GM13977 (cell line): Measurements from ENCODE around the gene MRRF.

Experiments used
- DNase-seq: peaks from one replicate; pipeline ENCODE4 v3.0.0; 2012; ENCODE audit warnings: low spot score
- in situ Hi-C: fragments of 300-500 bp; cut with MboI; formaldehyde crosslinking; loops from one replicate; pipeline ENCODE4 v1.12.0; 2022; ENCODE audit warnings: low sequenced_read_pairs, low pct_unique_long_range_greater_than_20kb, mixed read lengths, inconsistent platforms; ENCODE audit not compliant: unreplicated experiment
- TF ChIP-seq, protein P1 (sequence below): IDR thresholded peaks from 2 replicates; pipeline ENCODE4 v1.5.1; 2012; ENCODE audit warnings: mild to moderate bottlenecking, control low read depth; ENCODE audit not compliant: insufficient read depth; ENCODE audit errors: extremely low read depth, missing control alignments

Gene MRRF

DNA sequence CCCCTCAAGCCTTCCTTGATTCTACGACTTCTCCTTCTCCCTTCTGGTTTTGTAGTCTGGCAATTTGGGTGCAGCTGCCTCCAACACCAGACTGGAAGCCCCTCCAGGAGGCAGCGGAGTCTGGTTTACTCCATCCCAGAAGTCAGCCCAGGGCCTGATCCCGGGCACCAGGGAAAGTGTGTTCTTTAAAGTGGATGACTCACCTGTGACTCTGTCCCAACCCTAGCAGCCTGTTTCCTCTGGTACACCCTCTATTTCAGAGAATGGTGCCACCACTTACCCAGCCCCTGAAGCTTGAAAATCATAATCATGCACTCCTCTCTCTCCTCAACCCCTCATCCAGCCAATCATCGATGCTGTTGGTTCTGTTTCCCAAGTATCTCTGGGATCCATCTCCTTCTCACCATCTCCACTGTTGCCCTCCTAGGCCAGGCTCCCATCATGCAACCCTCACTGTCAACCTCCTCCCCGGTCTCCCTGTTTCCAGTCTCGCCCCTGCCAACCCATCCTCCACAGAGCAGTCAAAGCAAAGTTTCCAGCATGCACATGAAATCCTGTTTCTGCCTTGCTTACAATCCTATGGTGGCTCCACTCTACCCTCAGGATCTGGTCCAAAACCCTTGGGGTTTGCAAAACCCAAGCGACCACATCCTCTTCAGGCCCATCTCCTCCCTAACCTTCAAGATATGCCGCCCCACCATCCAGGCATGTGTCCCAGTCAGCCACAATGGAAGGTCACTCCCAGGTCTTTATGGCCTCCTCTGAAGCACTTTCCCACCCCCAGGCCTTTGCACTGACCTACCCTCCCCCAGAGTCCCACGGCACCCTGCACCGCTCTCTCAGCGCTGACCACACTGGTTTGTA is 46.4 kb upstream of the MRRF start:
- peak; percentile 32 for DNase-seq
- TF ChIP-seq, protein P1, sequence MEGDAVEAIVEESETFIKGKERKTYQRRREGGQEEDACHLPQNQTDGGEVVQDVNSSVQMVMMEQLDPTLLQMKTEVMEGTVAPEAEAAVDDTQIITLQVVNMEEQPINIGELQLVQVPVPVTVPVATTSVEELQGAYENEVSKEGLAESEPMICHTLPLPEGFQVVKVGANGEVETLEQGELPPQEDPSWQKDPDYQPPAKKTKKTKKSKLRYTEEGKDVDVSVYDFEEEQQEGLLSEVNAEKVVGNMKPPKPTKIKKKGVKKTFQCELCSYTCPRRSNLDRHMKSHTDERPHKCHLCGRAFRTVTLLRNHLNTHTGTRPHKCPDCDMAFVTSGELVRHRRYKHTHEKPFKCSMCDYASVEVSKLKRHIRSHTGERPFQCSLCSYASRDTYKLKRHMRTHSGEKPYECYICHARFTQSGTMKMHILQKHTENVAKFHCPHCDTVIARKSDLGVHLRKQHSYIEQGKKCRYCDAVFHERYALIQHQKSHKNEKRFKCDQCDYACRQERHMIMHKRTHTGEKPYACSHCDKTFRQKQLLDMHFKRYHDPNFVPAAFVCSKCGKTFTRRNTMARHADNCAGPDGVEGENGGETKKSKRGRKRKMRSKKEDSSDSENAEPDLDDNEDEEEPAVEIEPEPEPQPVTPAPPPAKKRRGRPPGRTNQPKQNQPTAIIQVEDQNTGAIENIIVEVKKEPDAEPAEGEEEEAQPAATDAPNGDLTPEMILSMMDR = no peak
- in situ Hi-C loops = no loop called here

DNA sequence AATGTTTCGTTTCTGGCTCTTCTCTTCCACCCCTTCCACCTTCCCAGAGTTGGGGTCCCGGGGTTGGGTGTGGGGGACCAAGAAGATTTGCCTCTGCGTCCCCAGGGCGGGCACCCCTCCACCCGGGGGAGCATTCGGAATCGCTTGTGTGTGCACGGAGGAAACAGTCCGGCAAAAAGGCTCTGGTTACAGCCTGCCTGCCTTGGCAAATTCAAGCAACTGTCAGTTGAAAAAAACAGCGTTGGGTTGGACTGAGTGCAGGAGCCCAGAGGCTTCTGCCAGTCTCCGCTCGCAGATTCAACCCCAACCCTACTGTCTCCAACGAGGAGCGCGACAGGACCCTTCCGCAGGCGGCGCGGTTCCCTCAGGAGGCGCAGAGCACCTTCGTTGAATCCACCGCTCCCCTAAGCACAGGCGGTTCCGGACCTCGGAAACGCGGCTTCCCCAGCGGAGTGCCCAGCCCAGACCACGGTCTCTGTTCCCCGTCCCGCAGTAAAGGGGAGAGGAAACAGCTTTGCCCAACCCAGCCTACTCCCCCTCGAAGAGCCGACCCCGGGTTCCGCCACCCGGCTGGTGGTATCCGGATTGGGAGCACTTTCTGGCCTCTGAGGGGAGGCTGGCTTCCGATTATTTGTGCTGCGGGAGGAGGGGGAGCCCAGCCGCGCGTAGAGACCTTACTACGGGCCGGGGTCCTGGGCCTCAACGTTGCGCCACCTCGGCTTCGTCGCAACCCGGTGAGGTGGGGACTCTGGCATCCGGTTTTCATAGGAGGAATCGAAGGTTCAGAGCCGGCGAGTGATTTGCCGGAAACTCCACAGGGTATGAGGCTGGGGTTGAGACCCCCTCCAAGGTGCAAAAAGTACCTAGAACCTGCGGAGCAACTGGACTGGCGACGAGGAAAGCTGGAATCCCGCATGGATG is 45.5 kb upstream of the MRRF start:
- peak; percentile 50 for DNase-seq
- in situ Hi-C loops = no loop called here
- TF ChIP-seq, protein P1 = no peak

DNA sequence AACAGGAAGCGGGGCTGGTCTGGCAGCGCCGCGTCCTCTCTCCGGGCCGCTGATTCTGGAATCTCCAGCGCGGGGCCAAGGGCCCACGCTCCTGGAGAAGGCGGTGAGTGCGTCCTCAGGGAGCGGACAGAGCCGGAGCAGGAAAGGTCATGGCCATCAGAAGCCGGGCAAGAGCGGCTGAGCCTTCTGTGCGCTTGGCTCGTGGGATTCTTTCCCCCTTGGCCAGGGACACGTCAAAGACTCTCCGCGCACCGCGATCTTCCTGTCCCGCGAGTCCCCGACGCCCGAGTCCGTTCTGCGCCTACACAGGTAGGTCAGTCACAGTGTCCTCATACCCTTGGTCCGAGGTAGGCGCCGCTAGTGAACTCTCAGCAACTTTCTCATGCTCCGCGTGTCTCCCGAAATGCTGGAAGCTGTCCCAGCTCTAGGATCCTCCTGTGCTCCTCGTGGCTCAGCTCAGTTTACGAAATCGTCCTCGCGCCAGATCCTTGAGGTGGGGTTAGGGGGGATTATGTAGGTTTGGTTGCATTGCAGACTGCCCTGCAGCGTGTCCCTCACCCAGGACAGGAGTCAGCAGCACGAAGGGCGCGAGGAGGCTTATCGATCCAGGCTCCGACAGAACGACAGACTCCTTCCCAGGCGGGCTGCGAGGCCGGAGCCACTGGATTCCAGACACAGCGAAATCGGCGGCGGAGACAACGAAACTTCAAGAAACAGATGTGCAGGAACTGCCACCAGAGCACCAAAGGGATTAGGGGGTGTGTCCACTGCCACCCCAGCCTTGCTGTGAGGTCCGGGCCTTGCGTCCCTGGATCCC is 44.6 kb upstream of the MRRF start:
- peak; percentile 36 for DNase-seq
- in situ Hi-C loops = no loop called here

DNA sequence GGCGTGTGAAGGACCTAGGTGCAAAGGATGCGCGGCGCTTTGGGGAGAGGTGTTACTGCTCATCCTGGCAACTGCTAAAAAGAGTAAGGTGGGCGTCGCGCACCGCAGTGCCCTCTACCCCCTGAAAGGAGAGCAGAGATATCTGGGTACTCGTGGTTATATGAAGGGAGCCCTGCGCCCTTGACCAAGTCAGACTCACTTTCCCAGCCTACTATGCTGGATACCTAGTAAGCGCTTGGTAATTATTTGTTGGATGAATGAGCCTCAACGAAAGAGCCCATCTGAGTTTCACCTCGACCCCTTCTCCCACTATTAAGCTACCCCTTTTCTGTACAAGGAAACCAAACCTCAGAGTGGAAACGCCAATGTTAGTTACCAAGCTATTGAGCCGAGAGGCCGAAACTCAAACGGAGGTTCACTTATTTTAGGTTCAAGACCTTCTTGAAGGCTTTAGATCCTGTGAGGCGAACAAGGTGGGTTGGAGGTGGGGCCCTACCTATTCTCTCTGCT is 44.0 kb upstream of the MRRF start:
- in situ Hi-C loops = no loop called here
- TF ChIP-seq, protein P1 = no peak
- peak; percentile 33 for DNase-seq

More for the DNA sequence above, 44.6 kb upstream of the MRRF start:
- TF ChIP-seq, protein P1 = no peak

DNA sequence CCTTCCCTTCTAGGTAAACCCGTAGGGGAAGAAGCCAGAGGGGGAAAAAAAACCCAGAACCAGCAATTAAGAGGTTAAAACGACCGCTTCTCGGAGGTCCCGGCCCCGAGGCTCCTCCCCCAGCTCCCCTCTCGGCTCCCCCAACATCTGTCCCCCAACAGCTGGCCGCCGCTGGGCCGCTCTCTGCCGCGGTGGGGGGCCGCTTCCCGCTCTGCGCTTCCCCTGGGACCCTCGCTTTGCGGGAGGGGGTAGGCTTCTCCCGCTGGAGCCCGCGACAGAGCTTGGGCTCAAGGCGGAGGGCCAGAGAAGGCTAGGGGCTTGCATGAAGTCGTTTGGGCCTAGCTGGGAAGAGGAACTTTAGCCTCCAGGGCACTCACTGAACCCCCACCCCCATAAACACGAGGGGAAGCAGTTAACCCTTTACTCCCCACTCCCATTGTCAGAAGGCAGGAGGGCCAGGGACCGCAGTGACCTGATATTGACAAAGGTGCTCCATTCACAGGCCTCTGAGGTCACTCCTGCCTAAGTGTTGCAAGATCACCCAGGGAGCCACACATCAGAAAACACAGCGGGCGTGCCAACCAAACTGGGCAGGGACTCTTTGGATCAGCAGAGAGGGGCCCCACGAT is 43.4 kb upstream of the MRRF start:
- in situ Hi-C loops = no loop called here
- TF ChIP-seq, protein P1 = no peak
- peak; percentile 23 for DNase-seq
